OCI-LY7 (cell line): ENCODE measurements around the gene RPL32. TPM values are rescaled to one million over a fixed set of nuclear protein-coding genes. Genes with fewer than 3 reads are reported as not detected.

Experiments used
- BruUV-seq: library from RNA; stranded (reverse); fragments of 400-500 nt; replicated peaks from 2 replicates; lab custom pipeline; 2021; lab: Mats Ljungman, UMichigan
- CTCF ChIA-PET: fragments of 300-600 bp; sonication (Branson Sonifier 250); formaldehyde crosslinking; loops from one replicate; lab custom pipeline; 2022; ENCODE audit warnings: antibody characterized with exemption; ENCODE audit not compliant: unreplicated experiment; lab: Charles Lee
- POLR2A ChIA-PET: fragments of 300-600 bp; sonication (Branson Sonifier 250); formaldehyde crosslinking; loops from one replicate; lab custom pipeline; 2022; ENCODE audit warnings: antibody characterized with exemption; lab: Charles Lee
- DNase-seq: peaks from one replicate; pipeline ENCODE4 v3.0.0-alpha.2; 2015; ENCODE audit warnings: low spot score
- H2AFZ ChIP-seq: fragments of 200-600 bp; sonication (generic), shearing (Covaris generic); 2 replicates; pipeline ENCODE4 v1.6.1; 2014; ENCODE audit warnings: mild to moderate bottlenecking, antibody characterized with exemption, low read length, moderate library complexity
- H3K27ac ChIP-seq: fragments of 200-600 bp; sonication (generic); 2 replicates; pipeline ENCODE4 v1.5.1; 2014; ENCODE audit warnings: mixed run types, low read depth, mild to moderate bottlenecking, moderate library complexity, low read length, inconsistent platforms; ENCODE audit not compliant: poor library complexity, severe bottlenecking
- H3K36me3 ChIP-seq: fragments of 200-600 bp; sonication (generic); 2 replicates; pipeline ENCODE4 v1.6.1; 2014; ENCODE audit warnings: mild to moderate bottlenecking, antibody characterized with exemption, low read length, moderate library complexity, mixed read lengths; ENCODE audit not compliant: insufficient read depth
- H3K4me1 ChIP-seq: fragments of 200-600 bp; sonication (generic); 2 replicates; pipeline ENCODE4 v1.5.1; 2014; ENCODE audit warnings: mild to moderate bottlenecking, low read length; ENCODE audit not compliant: insufficient read depth, poor library complexity, severe bottlenecking
- H3K4me2 ChIP-seq: fragments of 200-600 bp; sonication (generic); 2 replicates; pipeline ENCODE4 v1.6.1; 2014; ENCODE audit warnings: mild to moderate bottlenecking, low read length
- H3K4me3 ChIP-seq: fragments of 200-600 bp; sonication (generic); 2 replicates; pipeline ENCODE4 v1.5.1; 2014; ENCODE audit warnings: mild to moderate bottlenecking, low read depth, low read length; ENCODE audit not compliant: poor library complexity, severe bottlenecking
- H3K79me2 ChIP-seq: fragments of 200-600 bp; sonication (generic); 2 replicates; pipeline ENCODE4 v1.6.1; 2016; ENCODE audit warnings: low read depth, mild to moderate bottlenecking, low read length, moderate library complexity, mixed read lengths; ENCODE audit not compliant: insufficient read depth
- H3K9me2 ChIP-seq: fragments of 200-600 bp; sonication (generic); 2 replicates; pipeline ENCODE4 v1.6.1; 2016; ENCODE audit warnings: mild to moderate bottlenecking, low read length, mixed read lengths; ENCODE audit not compliant: insufficient read depth
- H3K9me3 ChIP-seq: fragments of 200-600 bp; sonication (generic); 2 replicates; pipeline ENCODE4 v1.6.1; 2014; ENCODE audit warnings: mild to moderate bottlenecking, mixed run types, low read length, mixed read lengths
- H4K20me1 ChIP-seq: fragments of 200-600 bp; sonication (generic); 2 replicates; pipeline ENCODE4 v1.6.1; 2014; ENCODE audit warnings: mild to moderate bottlenecking, antibody characterized with exemption, low read length, moderate library complexity, mixed read lengths; ENCODE audit not compliant: insufficient read depth
- CTCF ChIP-seq: fragments of 200-600 bp; sonication (generic); conservative IDR thresholded peaks from 2 replicates; pipeline ENCODE4 v1.5.1; 2014; ENCODE audit warnings: mild to moderate bottlenecking, antibody characterized with exemption, low read length, moderate library complexity, mixed read lengths
- EZH2phosphoT487 ChIP-seq: fragments of 200-600 bp; sonication (generic); IDR thresholded peaks from 2 replicates; pipeline ENCODE4 v1.6.1; 2018; ENCODE audit warnings: low read depth, borderline replicate concordance, mild to moderate bottlenecking, mixed run types, antibody characterized with exemption, low read length, moderate library complexity, mixed read lengths
- intact Hi-C: fragments of 100-400 bp; cut with micrococcal nuclease; formaldehyde crosslinking; loops from one replicate; pipeline ENCODE4 v1.10.0; 2022; ENCODE audit not compliant: unreplicated experiment
- total RNA-seq, 2 experiments: library from RNA; depleted of rRNA in 1 of 2; stranded (reverse); fragments of >200 nt in 1 of 2; shearing (Covaris generic) in 1 of 2; gene quantifications; 2 replicates each; pipeline ENCODE4 v1.2.3, GENCODE V29; 2014 to 2022

Gene RPL32
- total RNA-seq, 2 experiments from 2014 or later = 2,099 to 3,717 TPM

GRCh38 chr3:12865271-12865670, 23.9 kb upstream of the RPL32 start:
- BruUV-seq = no TSS peak
- Histone ChIP-seq H3K4me1 (peaks cover 8% of the 10 kb centered on the region), H3K4me2 (no peak overlapping the region), H3K36me3 (no peaks in the 10 kb centered on the region), H3K4me3 (no peak overlapping the region), H3K9me3 (0 out of 2 replicates have a peak, but pooled peaks cover 5% of the 10 kb centered on the region), H3K9me2 (no peaks in the 10 kb centered on the region), H2AFZ (no peak overlapping the region), H3K27ac (no peak overlapping the region), H4K20me1 (no peaks in the 10 kb centered on the region), H3K79me2 (no peaks in the 10 kb centered on the region)
- TF ChIP-seq EZH2phosphoT487 (no peak), CTCF (no peak)
- ChIA-PET POLR2A (interaction anchor here (0.5 to 1.0 kb wide), 2 partner anchors 21 to 83 kb away, joined by 4 to 6 read pairs; no protein-coding TSS in a partner anchor), CTCF (no interaction called here)
- intact Hi-C loops = no loop called here
- no peak for DNase-seq

GRCh38 chr3:12862387-12862786, 21.0 kb upstream of the RPL32 start:
- Histone ChIP-seq H4K20me1 (no peaks in the 10 kb centered on the region), H3K4me3 (no peak overlapping the region), H3K9me2 (no peaks in the 10 kb centered on the region), H3K4me1 (no peaks in the 10 kb centered on the region), H3K36me3 (no peaks in the 10 kb centered on the region), H3K9me3 (0 out of 2 replicates have a peak, but pooled peaks cover 5% of the 10 kb centered on the region), H3K79me2 (no peaks in the 10 kb centered on the region), H3K4me2 (no peak overlapping the region), H3K27ac (no peak overlapping the region), H2AFZ (no peak overlapping the region)
- intact Hi-C loops = no loop called here
- TF ChIP-seq CTCF = no peak
- TF ChIP-seq EZH2phosphoT487 = no peak
- ChIA-PET POLR2A (no interaction called here), CTCF (no interaction called here)
- BruUV-seq = no TSS peak
- no peak for DNase-seq

GRCh38 chr3:12861611-12862010, 20.2 kb upstream of the RPL32 start:
- POLR2A ChIA-PET = no interaction called here
- Histone ChIP-seq H3K9me3 (0 out of 2 replicates have a peak, but pooled peaks cover 5% of the 10 kb centered on the region), H3K79me2 (no peaks in the 10 kb centered on the region), H3K4me3 (no peak overlapping the region), H4K20me1 (no peaks in the 10 kb centered on the region), H3K9me2 (no peaks in the 10 kb centered on the region), H2AFZ (no peak overlapping the region), H3K4me1 (no peaks in the 10 kb centered on the region), H3K36me3 (no peaks in the 10 kb centered on the region), H3K27ac (no peak overlapping the region), H3K4me2 (no peak overlapping the region)
- intact Hi-C loops = no loop called here
- DNase-seq = no peak
- TF ChIP-seq CTCF (no peak), EZH2phosphoT487 (no peak)
- BruUV-seq = no TSS peak
- CTCF ChIA-PET = no interaction called here
